T-helper 1 cell treated with Interleukin-12 subunit alpha and Interleukin-12 subunit beta and Interleukin-4 antibody, amounts not matched to agents 30 μg/mL and 1 μg/mL, for 36 hours (primary cell): Measurements from ENCODE around the gene ENPP3.

Experiments
- H3K27ac Mint-ChIP-seq: one replicate; pipeline ENCODE4 v1.8.0; 2021; ENCODE audit warnings: mild to moderate bottlenecking, mixed read lengths
- H3K27me3 Mint-ChIP-seq: one replicate; pipeline ENCODE4 v1.8.0; 2021; ENCODE audit warnings: low read depth, mixed read lengths
- H3K36me3 Mint-ChIP-seq: one replicate; pipeline ENCODE4 v1.8.0; 2021; ENCODE audit warnings: low read depth, mixed read lengths
- H3K4me1 Mint-ChIP-seq: one replicate; pipeline ENCODE4 v1.8.0; 2021; ENCODE audit warnings: low read depth, mixed read lengths
- H3K4me3 Mint-ChIP-seq: one replicate; pipeline ENCODE4 v1.8.0; 2021; ENCODE audit warnings: mild to moderate bottlenecking, moderate library complexity, mixed read lengths
- H3K9me3 Mint-ChIP-seq: one replicate; pipeline ENCODE4 v1.8.0; 2021; ENCODE audit warnings: mixed read lengths

Gene ENPP3

GRCh38 chr6:131765804-131766135 is 128.7 kb downstream of the ENPP3 start:
- no peak overlapping the region for H3K4me3 Mint-ChIP-seq
- peaks cover 3% of the 10 kb centered on the region for H3K27me3 Mint-ChIP-seq
- no peaks in the 10 kb centered on the region for H3K4me1 Mint-ChIP-seq
- H3K36me3 Mint-ChIP-seq = no peaks in the 10 kb centered on the region
- no peaks in the 10 kb centered on the region for H3K9me3 Mint-ChIP-seq
- no peak overlapping the region for H3K27ac Mint-ChIP-seq

- H3K36me3 Mint-ChIP-seq = no peaks in the 10 kb centered on the region
- no peaks in the 10 kb centered on the region for H3K9me3 Mint-ChIP-seq
- H3K27ac Mint-ChIP-seq = no peak overlapping the region
- H3K4me1 Mint-ChIP-seq = no peaks in the 10 kb centered on the region
- no peak overlapping the region for H3K4me3 Mint-ChIP-seq
- H3K27me3 Mint-ChIP-seq = peaks cover 7% of the 10 kb centered on the region
Measured at GRCh38 chr6:131766631-131767030, 129.5 kb downstream of the ENPP3 start.

DNA sequence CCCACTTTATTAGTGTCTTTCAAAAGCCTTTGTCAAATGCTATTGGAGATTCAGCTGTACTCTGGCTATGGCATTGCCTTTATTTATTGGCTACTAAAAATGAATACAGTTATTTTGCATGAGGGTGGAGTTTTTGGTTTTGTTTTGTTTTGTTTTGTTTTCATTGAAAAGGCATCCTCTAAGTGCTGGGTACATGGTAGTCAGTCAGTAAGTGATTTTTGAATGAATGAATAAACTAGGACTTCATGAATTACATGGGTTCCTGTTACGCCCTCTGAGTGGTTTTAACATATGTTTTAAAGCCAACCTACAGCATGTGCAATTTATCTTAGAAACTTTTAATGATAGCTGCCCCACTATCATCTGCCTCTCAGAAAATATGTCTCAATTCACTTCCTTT is 131.9 kb downstream of the ENPP3 start:
- Mint-ChIP-seq H3K4me1 (no peaks in the 10 kb centered on the region), H3K27me3 (peaks cover 17% of the 10 kb centered on the region), H3K4me3 (no peak overlapping the region), H3K27ac (no peak overlapping the region), H3K9me3 (no peaks in the 10 kb centered on the region), H3K36me3 (no peaks in the 10 kb centered on the region)

- no peaks in the 10 kb centered on the region for H3K4me1 Mint-ChIP-seq
- peaks cover 17% of the 10 kb centered on the region for H3K27me3 Mint-ChIP-seq
- no peak overlapping the region for H3K4me3 Mint-ChIP-seq
- no peak overlapping the region for H3K27ac Mint-ChIP-seq
- H3K36me3 Mint-ChIP-seq = no peaks in the 10 kb centered on the region
- H3K9me3 Mint-ChIP-seq = no peaks in the 10 kb centered on the region
Measured at GRCh38 chr6:131769385-131770141, 132.5 kb downstream of the ENPP3 start.

GRCh38 chr6:131770776-131771175 is 133.7 kb downstream of the ENPP3 start:
- Mint-ChIP-seq H3K9me3 (no peaks in the 10 kb centered on the region), H3K27me3 (peaks cover 22% of the 10 kb centered on the region), H3K4me1 (no peaks in the 10 kb centered on the region), H3K4me3 (no peak overlapping the region), H3K27ac (no peak overlapping the region), H3K36me3 (no peaks in the 10 kb centered on the region)

DNA sequence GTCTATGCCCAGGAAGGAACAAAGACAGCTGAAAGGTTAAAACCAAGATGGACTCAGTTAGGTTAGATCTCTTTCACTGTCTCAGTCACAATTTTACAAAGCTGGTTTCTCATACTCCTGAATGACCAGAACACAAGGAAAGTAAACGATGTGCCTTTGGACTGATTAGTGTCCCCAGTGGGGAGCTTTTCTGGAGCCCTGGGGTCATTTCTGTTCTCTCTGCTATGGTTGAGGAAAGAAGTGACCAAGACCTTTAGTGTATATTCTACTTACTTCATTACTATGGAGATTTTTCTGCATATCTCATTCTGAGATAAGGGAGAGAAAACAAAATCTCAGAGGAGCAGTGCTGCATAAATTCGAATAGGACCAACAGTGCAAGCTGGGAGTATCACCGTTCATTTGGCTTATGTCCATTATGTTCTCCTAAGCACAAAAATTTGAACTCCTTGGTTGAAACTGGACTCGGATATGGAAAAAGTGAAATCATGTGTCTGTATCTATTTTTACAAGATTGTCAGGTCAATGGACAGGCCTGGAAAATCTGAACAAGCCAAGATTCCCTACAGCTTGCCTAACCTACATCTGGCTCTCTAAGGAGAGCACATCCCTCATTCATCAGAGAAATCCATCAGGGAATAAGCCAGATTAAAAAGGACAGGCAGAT is 136.3 kb downstream of the ENPP3 start:
- Mint-ChIP-seq H3K4me3 (no peak overlapping the region), H3K27me3 (peaks cover 22% of the 10 kb centered on the region), H3K9me3 (no peaks in the 10 kb centered on the region), H3K4me1 (no peaks in the 10 kb centered on the region), H3K36me3 (no peaks in the 10 kb centered on the region), H3K27ac (no peak overlapping the region)

- no peaks in the 10 kb centered on the region for H3K36me3 Mint-ChIP-seq
- no peak overlapping the region for H3K4me3 Mint-ChIP-seq
- H3K27me3 Mint-ChIP-seq = peaks cover 21% of the 10 kb centered on the region
- no peak overlapping the region for H3K27ac Mint-ChIP-seq
- no peaks in the 10 kb centered on the region for H3K9me3 Mint-ChIP-seq
- H3K4me1 Mint-ChIP-seq = no peaks in the 10 kb centered on the region
Measured at GRCh38 chr6:131775886-131776285, 138.8 kb downstream of the ENPP3 start.

DNA sequence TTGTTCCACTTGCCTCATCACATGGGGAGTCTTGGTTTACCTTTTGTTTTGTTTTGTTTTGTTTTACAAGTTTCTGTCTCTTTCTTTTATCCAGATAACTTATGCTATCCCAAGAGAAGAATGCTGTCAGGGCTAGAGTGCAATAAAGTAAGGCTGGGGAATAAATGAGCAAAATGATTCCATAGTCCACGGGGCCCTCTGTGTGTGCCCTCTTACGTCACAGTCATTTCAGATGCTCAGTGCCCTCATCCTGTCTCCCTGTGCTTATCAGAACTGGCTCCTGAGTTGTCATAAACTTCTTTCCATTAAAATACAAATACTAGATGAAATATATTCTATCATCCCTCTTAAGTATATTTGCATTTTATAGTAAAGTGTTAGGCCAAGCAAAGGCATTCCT is 139.9 kb downstream of the ENPP3 start:
- Mint-ChIP-seq H3K4me1 (no peaks in the 10 kb centered on the region), H3K4me3 (no peak overlapping the region), H3K36me3 (no peaks in the 10 kb centered on the region), H3K27me3 (peaks cover 18% of the 10 kb centered on the region), H3K9me3 (no peaks in the 10 kb centered on the region), H3K27ac (no peak overlapping the region)

GRCh38 chr6:131778169-131778568 is 141.1 kb downstream of the ENPP3 start:
- Mint-ChIP-seq H3K9me3 (no peaks in the 10 kb centered on the region), H3K36me3 (no peaks in the 10 kb centered on the region), H3K27ac (no peak overlapping the region), H3K4me1 (no peaks in the 10 kb centered on the region), H3K27me3 (peaks cover 9% of the 10 kb centered on the region), H3K4me3 (no peak overlapping the region)

DNA sequence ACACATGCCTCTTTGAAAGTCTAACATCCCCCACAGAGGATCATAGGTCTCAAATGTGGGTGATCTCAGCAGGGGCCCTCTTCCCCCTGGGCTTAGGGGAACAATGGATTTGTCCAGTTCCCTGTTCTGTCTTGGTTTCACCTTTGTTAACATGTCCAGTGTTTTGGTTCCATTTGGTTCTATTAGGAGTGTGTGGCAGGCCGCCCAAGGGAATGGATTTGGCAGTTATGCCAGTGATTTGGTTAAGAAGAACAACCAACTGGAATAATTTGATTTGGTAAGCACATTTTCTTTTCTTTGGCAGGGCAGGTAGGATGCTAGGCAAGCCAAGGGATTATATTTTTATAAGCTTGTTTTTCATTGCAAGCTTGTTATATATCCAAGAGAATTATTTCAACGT is 142.2 kb downstream of the ENPP3 start:
- H3K36me3 Mint-ChIP-seq = no peaks in the 10 kb centered on the region
- H3K9me3 Mint-ChIP-seq = no peaks in the 10 kb centered on the region
- H3K27ac Mint-ChIP-seq = no peak overlapping the region
- no peak overlapping the region for H3K4me3 Mint-ChIP-seq
- H3K27me3 Mint-ChIP-seq = peaks cover 5% of the 10 kb centered on the region
- no peaks in the 10 kb centered on the region for H3K4me1 Mint-ChIP-seq

- Mint-ChIP-seq H3K36me3 (no peaks in the 10 kb centered on the region), H3K27ac (no peak overlapping the region), H3K4me1 (no peaks in the 10 kb centered on the region), H3K4me3 (no peak overlapping the region), H3K27me3 (no peaks in the 10 kb centered on the region), H3K9me3 (no peaks in the 10 kb centered on the region)
Measured at GRCh38 chr6:131780600-131780999, 143.5 kb downstream of the ENPP3 start.

GRCh38 chr6:131781687-131782086 is 144.6 kb downstream of the ENPP3 start:
- no peaks in the 10 kb centered on the region for H3K27me3 Mint-ChIP-seq
- no peaks in the 10 kb centered on the region for H3K36me3 Mint-ChIP-seq
- H3K27ac Mint-ChIP-seq = no peak overlapping the region
- H3K9me3 Mint-ChIP-seq = no peaks in the 10 kb centered on the region
- no peaks in the 10 kb centered on the region for H3K4me1 Mint-ChIP-seq
- H3K4me3 Mint-ChIP-seq = no peak overlapping the region

GRCh38 chr6:131782764-131783163 is 145.7 kb downstream of the ENPP3 start:
- Mint-ChIP-seq H3K27me3 (no peaks in the 10 kb centered on the region), H3K9me3 (no peaks in the 10 kb centered on the region), H3K27ac (no peak overlapping the region), H3K4me3 (no peak overlapping the region), H3K36me3 (no peaks in the 10 kb centered on the region), H3K4me1 (no peaks in the 10 kb centered on the region)

DNA sequence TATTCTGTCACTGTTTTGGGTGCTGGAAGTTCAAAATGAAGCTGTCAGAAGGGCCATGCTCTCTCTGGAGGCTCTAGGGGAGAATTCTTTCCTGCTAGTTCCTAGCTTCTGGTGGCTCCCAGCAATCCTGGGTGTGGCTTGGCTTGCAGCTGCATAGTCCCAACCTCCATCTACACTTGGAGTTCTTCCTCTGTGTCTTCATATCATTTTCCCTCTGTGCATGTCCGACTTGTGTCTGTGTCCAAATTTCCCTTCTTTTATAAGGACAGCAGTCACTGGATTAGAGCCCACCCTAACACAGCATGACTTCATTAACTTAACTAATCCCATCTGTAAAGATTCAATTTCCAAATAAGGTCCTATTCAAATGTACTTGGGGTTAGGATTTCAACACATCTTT is 147.5 kb downstream of the ENPP3 start:
- no peaks in the 10 kb centered on the region for H3K36me3 Mint-ChIP-seq
- no peaks in the 10 kb centered on the region for H3K27me3 Mint-ChIP-seq
- no peaks in the 10 kb centered on the region for H3K9me3 Mint-ChIP-seq
- peaks cover 6% of the 10 kb centered on the region for H3K4me1 Mint-ChIP-seq
- H3K27ac Mint-ChIP-seq = no peak overlapping the region
- H3K4me3 Mint-ChIP-seq = no peak overlapping the region

GRCh38 chr6:131787079-131787478 is 150.0 kb downstream of the ENPP3 start:
- Mint-ChIP-seq H3K4me1 (peaks cover 8% of the 10 kb centered on the region), H3K4me3 (no peak overlapping the region), H3K27ac (no peak overlapping the region), H3K27me3 (no peaks in the 10 kb centered on the region), H3K9me3 (no peaks in the 10 kb centered on the region), H3K36me3 (no peaks in the 10 kb centered on the region)
